Mucosa of descending colon (tissue), 3 donors: ENCODE data around the gene CBX8. TPM values are rescaled to one million over a fixed set of nuclear protein-coding genes. Genes with fewer than 3 reads are reported as not detected.

Experiments
- ATAC-seq: fragments of 200-7000 bp; cut with Tn5 transposase; one replicate; pipeline ENCODE4 v1.9.1; 2020; ENCODE audit warnings: mild to moderate bottlenecking, moderate library complexity
- DNase-seq, 3 donors: peaks; one replicate each; pipeline ENCODE4 v3.0.0-alpha.2; 2020
- H3K36me3 ChIP-seq: fragments of 200-600 bp; one replicate; pipeline ENCODE4 v1.8.0; 2021; ENCODE audit warnings: low read depth, mild to moderate bottlenecking
- H3K4me1 ChIP-seq: fragments of 200-600 bp; one replicate; pipeline ENCODE4 v1.8.0; 2021; ENCODE audit warnings: low read depth, mild to moderate bottlenecking
- H3K4me3 ChIP-seq: fragments of 200-600 bp; one replicate; pipeline ENCODE4 v1.8.0; 2021; ENCODE audit warnings: mild to moderate bottlenecking
- H3K9me3 ChIP-seq: fragments of 200-600 bp; one replicate; pipeline ENCODE4 v1.8.0; 2021; ENCODE audit warnings: mild to moderate bottlenecking
- intact Hi-C, 2 donors: fragments of 100-400 bp; cut with DNase I in 1 of 2; cut with micrococcal nuclease in 1 of 2; formaldehyde crosslinking; loops; one replicate each; pipeline versions ENCODE4 v1.11.0 to v1.11.1; 2022; cut with DNase I, micrococcal nuclease
- total RNA-seq, 3 donors: library from RNA; stranded (reverse); fragmentation: NEBNext Ultra II Directional in 2 of 3; extraction: Animal tissue kit (Norgen Biotek cat#: 25700) in 2 of 3; gene quantifications; one replicate each; pipeline versions ENCODE4 v1.2.1 to v1.2.4, GENCODE V29; 2021 to 2023
- TF ChIP-seq, protein P1 (sequence below): fragments of 200-600 bp; IDR thresholded peaks from one replicate; pipeline ENCODE4 v1.8.0; 2022; ENCODE audit warnings: antibody characterized with exemption, mild to moderate bottlenecking
- donor health status: DM: no; HTN: no; CAD: no; lungs with moderate emphysema.
- donor health status: DM: no; HTN: no; CAD: no.
- donor health status: DM: no; HTN: yes; CAD: no.

CBX8 gene
- total RNA-seq, 3 donors from 2014 or later = 3.4 to 4.7 (median 4.0) TPM

DNA sequence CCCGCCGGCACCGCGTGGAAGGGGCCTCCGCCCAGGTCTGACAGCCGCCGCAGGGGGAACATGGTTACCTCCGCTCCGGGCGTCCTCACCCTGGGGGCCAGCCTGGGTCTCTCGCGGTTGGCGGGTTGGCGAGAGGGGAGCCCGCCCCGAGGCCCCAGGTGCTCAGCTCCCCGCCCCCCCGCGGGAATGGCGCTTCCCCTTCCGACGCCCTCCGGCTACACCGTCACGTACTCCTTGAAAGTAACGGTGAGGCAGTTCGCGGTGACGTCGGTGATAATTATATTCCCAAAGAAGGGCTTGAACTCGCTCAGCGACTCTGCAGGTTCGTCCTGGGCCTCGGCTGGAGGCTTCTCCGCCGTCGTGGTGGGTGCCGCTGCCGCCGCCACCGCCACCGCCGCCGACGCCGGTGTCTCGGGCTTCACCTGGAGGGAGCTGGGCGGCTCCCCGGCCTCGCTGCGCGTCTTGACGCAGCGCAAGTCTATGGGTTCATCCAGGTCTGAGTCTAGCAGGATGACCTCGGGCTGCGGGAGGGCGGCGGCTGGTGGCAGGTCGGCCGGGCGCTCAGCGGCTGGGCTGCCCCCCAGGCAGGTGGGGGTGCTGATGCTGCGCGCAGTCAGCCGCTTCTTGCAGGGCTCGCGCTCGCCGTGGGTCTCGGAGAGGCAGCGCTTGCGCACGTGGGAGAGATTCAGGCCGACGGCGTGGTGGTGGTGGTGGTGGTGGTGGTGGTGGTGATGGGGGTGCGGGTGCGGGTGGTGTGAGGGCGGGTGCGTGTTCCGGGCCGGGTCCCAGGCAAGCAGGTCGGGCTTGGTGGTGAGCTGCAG lies 37.1 kb upstream of the CBX8 start:
- H3K36me3 ChIP-seq = no peaks in the 10 kb centered on the region
- H3K9me3 ChIP-seq = no peaks in the 10 kb centered on the region
- no peak for ATAC-seq
- peak in 2 of 3 donors; percentile 20 to 49 for DNase-seq
- no peak overlapping the region for H3K4me3 ChIP-seq
- TF ChIP-seq, protein P1, sequence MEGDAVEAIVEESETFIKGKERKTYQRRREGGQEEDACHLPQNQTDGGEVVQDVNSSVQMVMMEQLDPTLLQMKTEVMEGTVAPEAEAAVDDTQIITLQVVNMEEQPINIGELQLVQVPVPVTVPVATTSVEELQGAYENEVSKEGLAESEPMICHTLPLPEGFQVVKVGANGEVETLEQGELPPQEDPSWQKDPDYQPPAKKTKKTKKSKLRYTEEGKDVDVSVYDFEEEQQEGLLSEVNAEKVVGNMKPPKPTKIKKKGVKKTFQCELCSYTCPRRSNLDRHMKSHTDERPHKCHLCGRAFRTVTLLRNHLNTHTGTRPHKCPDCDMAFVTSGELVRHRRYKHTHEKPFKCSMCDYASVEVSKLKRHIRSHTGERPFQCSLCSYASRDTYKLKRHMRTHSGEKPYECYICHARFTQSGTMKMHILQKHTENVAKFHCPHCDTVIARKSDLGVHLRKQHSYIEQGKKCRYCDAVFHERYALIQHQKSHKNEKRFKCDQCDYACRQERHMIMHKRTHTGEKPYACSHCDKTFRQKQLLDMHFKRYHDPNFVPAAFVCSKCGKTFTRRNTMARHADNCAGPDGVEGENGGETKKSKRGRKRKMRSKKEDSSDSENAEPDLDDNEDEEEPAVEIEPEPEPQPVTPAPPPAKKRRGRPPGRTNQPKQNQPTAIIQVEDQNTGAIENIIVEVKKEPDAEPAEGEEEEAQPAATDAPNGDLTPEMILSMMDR = no peak
- peaks cover 60% of the 10 kb centered on the region for H3K4me1 ChIP-seq
- intact Hi-C loops = no loop called here

DNA sequence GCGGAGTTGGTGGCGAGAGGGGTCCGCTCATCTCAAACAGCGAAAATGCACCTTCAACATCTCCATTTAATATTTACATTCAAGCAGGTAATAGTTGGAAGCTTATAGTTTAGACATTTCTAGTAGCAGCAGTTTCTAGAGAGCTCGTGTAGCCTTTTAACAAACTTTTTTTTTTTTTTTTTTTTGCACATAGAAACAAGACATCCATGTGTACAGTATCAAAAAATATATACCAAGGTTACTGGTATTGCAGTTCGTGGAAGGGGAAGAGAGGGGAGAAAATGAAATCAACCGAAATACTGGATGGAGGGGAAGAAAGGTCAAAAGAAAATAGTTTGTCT lies 36.2 kb upstream of the CBX8 start:
- no peak for DNase-seq
- intact Hi-C loops = no loop called here
- TF ChIP-seq, protein P1 = no peak
- Histone ChIP-seq H3K36me3 (no peaks in the 10 kb centered on the region), H3K4me1 (peaks cover 60% of the 10 kb centered on the region), H3K9me3 (no peaks in the 10 kb centered on the region), H3K4me3 (no peak overlapping the region)
- no peak for ATAC-seq

DNA sequence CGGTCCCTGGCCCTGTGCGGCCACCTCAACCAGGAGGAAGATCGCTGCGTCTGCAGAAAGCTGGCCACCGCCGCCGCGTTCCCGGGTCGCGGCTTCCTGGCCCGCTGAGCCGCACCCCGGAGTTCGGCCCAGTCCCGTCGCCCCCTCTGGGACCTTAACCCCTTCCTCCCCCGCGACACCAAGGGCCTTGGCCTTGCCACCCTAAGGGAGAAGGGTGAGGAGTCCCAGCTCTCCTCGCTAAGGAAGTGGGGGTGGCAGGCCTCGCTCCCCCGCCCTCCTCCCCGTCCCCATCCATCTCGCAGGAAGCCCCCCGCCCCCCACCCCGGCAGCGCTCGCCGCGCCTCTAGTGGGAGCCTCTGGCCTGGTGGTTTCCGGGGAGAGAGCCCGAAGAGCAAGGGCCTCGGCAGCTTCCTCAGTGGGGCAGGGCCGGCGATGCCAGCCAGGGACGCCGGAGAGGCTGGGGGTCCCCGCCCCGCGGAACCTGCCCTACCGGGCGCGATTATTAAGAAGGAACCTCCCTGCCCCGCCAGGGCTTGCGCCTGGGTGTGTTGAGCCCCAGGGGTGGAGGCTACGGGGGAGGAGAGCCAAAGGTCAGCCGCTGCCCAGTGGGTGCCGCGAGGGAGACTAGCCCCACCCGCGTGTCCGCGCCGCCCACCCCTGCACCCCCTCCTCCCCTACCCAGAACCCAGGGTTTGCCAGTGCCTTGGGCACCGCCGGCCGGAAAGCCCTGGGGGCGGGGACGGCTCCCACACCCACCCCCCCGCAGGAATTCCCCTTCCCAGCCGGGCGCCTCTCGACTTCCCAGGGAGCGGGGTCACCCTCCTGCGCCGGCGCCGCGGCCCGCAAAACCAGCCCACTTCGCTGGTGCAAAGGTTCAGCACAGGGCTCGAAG lies 35.6 kb upstream of the CBX8 start:
- TF ChIP-seq, protein P1 = no peak
- H3K36me3 ChIP-seq = no peaks in the 10 kb centered on the region
- intact Hi-C loops = no loop called here
- no peak overlapping the region for H3K4me3 ChIP-seq
- ATAC-seq (peak; percentile 5), DNase-seq (peak; percentile 47 to 66 (median 65))
- H3K4me1 ChIP-seq = peaks cover 54% of the 10 kb centered on the region
- no peaks in the 10 kb centered on the region for H3K9me3 ChIP-seq

DNA sequence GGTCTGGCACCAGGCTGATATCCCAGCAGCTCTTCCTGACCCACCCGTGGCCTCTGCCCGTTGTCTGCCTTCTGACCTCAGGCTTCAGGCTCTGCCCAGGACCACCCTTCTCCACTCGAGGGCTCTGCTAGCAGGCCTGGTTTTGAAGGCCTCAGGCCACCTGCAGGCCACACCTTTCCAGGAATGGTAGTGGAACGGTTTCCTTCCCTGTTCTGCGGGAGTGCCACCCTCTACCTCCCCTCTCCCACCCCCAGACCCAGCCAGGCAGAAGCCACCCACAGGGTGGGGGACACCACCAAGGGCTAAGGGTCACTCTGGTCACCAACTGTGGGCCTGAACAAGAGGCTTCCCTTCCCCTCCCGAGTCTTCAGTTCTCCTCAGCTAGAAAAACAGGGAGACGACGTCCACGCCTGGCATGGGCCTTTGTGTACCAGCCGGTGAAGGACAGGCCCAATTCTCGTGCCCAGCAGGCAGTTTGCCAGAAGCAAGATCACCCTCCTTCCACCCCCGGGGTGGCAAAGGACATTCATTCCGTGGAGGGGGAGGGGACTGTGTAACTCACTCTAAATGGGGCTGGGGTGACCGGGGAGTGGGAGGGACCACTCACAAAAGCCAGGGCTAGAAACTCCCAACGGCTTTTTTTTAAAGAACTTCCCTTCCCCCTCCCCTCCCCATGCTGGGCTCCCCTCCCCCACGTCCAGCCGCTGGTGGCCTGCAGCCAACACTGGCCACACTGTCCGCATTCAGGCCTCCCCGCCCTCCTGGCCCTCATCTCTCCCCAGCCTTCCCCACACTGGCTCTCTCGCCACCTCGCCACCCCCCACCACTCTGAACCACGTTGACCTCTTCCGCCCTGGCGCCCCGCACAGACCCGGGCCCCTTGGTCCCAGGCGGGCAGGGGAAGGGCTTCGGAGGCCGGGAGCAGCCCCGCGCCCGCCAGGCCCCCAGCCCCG lies 34.7 kb upstream of the CBX8 start:
- Histone ChIP-seq H3K9me3 (no peaks in the 10 kb centered on the region), H3K4me1 (peaks cover 45% of the 10 kb centered on the region), H3K4me3 (no peak overlapping the region), H3K36me3 (no peaks in the 10 kb centered on the region)
- TF ChIP-seq, protein P1 = no peak
- intact Hi-C loops = no loop called here
- peak; percentile 17 for ATAC-seq
- peak; percentile 59 to 71 (median 68) for DNase-seq

DNA sequence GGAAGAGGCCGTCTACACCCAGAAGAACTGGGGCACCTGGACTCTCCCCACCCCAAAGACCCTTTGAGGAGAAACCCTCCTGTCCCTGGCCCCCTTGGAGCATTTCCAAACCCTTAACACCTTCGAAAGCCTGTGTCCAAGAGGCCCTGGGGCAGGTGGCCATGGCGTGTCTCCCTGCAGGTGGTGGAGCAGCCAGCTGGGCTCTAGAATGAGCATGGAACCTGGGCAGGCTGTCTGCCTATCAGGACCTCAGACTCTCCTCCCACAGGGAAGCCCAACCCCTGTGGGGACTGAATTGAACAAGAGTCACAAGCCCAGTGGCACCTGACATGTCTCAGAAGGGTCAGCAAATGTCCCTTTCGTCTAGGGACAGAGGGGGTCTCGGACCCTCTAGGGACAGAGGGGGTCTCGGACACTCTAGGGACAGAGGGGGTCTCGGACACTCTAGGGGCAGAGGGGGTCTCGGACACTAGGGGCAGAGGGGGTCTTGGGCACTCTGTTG lies 33.9 kb upstream of the CBX8 start:
- DNase-seq (no peak), ATAC-seq (no peak)
- H3K4me3 ChIP-seq = no peak overlapping the region
- intact Hi-C loops = no loop called here
- no peaks in the 10 kb centered on the region for H3K9me3 ChIP-seq
- TF ChIP-seq, protein P1 = no peak
- no peaks in the 10 kb centered on the region for H3K36me3 ChIP-seq
- H3K4me1 ChIP-seq = peaks cover 37% of the 10 kb centered on the region
